PC-3 (cell line): ENCODE measurements around the gene GJA3.

Experiments used
- CTCF ChIP-seq: fragments of 300-600 bp; sonication (generic); conservative IDR thresholded peaks from 2 replicates; pipeline ENCODE4 v1.5.1; 2017; ENCODE audit warnings: antibody characterized with exemption, low read depth, mild to moderate bottlenecking, low read length
- EZH2 ChIP-seq: fragments of 300-600 bp; sonication (generic); IDR thresholded peaks from one replicate; pipeline ENCODE4 v1.6.1; 2017; ENCODE audit warnings: antibody characterized with exemption, mild to moderate bottlenecking, low read length; ENCODE audit not compliant: unreplicated experiment
- EZH2phosphoT487 ChIP-seq: fragments of 300-600 bp; sonication (generic); IDR thresholded peaks from 2 replicates; pipeline ENCODE4 v1.6.1; 2018; ENCODE audit warnings: mild to moderate bottlenecking, antibody characterized with exemption, low read length, borderline replicate concordance

- no peak for TF ChIP-seq CTCF
- no peak for TF ChIP-seq EZH2phosphoT487
- no peak for TF ChIP-seq EZH2
Observed at GRCh38 chr13:20198781-20199180, 37.9 kb upstream of the GJA3 start.
